Dermis blood vessel endothelial cell (primary cell): Measurements from ENCODE around the gene HDHD3. TPM values are rescaled to one million over a fixed set of nuclear protein-coding genes. Genes with fewer than 3 reads are reported as not detected.

Experiments used
- DNase-seq: peaks from one replicate; pipeline ENCODE4 v3.0.0; 2010
- total RNA-seq: library from RNA; depleted of rRNA; stranded (reverse); fragments of >200 nt; gene quantifications from 2 replicates; pipeline ENCODE4 v1.2.3, GENCODE V29; 2014

Gene HDHD3
- total RNA-seq, 1 donor from 2014 or later, result 8.3 TPM

DNA sequence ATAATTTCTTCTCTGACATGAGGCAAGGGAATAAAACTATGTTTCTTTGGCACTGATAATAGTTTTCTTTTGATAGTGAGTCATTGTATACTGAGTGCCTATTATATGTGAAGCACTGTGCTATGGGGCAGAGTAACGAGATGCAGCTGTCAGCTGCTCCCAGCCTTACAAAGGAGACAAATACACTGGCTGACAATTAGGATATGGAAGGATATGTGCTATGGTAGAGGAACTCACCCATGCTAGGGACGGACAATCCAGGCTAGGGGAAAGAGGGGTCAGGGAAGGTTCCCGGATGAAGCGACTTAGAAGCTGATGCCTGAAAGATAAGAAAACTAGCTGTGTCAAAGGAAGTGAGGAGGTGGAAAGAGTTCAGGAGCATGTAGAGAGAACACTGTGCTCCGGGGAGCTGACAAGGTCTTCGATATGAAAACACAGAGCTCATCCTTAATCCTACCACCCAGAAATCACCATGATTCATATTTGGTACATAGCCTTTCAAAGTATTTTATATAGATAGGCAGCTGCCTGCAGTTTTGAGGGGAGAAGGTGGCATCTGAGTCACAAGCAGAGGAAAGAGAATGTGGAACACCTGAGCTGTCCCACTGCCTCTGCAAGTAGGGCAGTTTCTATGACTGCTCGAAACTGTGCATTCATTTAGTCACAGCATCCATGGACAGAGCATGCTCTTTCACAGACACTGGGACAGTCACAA lies 15.3 kb downstream of the HDHD3 start:
- DNase-seq, result peak; percentile 43

DNA sequence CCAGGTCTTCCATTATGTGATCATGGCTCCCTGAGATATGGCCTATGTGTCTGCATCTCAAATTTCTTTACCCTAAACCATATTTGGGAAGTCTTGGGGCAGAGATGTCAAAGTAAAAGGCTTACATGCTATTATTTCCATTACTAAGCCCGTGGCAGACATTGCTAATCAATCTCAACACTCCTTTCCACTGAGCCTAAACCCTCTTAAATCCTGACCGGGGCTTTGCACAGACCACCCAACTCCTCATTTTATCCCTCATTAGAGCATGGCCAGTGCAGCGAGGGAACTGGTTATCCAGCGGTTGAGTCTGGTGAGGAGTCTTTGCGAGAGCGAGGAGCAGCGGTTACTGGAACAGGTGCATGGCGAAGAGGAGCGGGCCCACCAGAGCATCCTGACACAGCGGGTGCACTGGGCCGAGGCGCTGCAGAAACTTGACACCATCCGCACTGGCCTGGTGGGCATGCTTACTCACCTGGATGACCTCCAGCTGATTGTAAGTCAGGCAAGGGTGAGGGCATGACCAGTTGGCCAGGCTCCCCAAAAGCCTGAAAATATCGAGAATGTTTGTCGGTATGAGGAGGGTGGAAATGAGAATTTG lies 16.4 kb downstream of the HDHD3 start:
- no peak for DNase-seq

DNA sequence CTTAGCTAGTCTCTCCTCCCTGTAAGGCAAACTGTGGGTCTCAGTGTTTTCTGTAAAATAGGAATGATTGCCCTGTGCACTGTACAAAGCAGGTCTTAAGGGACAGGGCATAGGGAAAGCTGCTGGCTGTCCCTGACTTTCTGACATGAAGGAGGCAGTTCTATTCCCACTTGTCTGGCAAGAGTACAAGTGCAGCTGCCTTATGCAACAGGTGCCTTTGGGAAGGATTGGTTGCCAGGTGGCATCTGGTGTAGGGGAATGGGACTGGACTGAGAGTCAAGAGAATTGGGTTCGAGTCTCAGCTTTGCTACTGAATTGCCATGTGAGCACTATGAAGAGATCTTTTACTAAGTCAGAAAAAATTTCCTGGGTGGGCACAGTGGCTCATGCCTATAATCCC lies 17.4 kb downstream of the HDHD3 start:
- DNase-seq, result no peak

DNA sequence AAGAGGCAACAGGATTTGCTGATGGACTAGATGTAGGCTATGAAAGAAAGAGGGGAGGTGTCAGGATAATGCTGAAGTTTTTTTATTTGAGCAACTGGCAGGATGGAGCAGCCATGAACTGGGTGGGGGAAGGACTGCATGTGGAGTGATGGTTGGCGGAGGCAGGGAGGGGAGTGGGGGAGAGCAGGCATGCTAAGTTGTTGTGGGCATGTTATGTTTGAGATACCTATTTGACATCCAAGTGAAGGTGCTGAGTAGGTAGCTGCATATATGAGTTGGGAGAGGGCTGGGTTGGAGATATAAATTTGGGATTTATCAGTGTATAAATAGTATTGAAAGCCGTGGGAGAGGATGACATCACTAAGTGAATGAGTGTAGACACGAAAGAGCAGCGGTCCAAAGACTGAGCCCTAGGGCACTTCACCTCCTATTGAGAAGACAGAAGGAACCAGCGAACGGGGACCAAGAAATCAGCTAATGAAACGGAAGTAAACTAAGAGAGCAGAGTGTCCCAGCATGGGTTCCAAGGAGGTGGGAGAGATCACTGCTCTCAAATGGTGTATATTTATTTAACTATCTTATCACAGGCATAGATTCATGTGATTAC lies 20.0 kb downstream of the HDHD3 start:
- no peak for DNase-seq

DNA sequence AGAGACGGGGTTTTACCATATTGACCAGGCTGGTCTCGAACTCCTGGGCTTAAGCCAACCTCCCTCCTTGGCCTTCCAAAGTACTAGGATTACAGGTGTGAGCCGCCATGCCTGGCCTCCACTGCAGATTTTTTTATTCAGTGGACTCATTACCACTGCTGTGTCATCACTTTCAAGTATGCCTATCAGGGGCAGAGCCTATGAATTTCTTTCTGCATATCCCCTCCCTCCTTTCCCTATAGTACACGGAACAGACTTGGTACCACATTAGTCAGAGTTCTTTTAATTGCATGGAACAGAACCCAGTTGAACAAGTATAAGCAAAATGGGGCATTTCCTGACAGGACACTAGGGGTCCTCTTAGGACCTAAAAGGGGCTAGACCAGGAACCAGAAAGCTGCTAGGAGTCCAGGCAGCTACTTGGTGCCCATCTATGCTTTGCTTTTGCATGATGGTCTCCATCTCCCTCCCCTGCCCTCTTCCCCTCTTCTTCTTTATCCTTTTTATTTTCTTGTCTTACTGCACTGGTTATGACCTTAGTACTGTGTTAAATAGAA lies 21.7 kb downstream of the HDHD3 start:
- no peak for DNase-seq

GRCh38 chr9:113352411-113352810 lies 24.4 kb downstream of the HDHD3 start:
- no peak for DNase-seq

DNA sequence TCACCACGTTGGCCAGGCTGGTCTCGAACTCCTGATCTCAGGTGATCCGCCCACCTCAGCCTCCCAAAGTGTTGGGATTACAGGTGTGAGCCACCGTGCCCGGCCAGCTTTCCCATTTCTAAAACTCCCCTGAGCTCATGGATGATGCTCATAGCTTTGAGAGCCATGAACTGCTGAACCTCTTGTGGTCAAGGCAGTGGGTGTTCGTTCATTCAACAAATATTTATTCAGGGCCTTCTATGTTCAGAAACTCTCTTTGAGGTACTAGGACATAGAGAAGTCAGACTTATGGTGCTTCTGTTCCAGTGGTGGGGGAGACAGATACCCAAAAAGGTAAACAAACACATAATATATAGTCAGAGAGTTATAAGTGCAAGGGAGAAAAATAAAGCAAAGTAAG lies 24.8 kb downstream of the HDHD3 start:
- DNase-seq, result no peak

DNA sequence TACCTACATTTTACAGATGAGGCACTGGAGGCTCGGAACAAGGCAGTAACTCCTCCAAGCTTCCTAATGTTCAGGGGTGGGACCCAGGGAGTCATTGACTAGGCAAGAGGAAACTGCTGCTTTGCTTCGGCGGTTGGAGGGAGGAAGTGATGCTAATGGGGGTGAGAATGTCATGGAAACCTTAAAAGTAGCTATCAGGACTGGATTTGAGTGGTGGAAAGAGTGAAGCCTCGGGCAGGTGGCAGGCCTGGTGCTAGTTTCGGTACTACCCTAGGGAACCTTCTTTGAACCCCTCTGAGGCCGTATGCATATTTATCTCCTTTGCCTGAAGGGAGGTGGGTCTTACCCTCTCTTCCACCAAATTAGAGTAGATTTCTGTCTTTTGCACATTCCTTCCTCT lies 25.8 kb downstream of the HDHD3 start:
- DNase-seq, result peak; percentile 11

DNA sequence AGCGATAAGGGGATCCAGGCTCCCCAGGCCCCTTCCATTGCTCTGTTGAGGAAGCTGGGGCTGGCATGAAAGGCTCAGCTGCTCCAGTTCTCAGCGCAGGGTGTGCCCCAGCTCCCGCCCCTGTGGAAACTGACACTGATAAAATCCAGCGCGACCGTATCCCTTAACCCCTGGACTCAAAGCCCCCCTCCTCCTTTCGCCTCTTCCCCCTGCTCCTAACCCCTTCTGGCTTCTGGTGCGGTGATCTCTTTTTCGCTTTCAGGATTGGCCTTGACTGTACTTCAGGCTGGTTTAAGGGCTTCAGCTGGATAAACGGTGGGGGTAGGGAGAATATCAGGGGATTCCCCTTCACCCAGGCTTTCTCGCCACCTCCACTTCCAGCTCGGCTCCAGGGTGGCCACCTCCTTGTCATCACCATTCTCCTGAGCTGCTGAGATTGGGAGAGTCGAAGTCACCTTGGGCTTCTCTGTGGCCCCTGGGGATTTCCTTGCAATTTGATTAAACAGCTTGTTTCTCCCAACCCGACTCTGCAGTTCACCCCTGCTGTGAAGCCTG lies 26.6 kb downstream of the HDHD3 start:
- no peak for DNase-seq

DNA sequence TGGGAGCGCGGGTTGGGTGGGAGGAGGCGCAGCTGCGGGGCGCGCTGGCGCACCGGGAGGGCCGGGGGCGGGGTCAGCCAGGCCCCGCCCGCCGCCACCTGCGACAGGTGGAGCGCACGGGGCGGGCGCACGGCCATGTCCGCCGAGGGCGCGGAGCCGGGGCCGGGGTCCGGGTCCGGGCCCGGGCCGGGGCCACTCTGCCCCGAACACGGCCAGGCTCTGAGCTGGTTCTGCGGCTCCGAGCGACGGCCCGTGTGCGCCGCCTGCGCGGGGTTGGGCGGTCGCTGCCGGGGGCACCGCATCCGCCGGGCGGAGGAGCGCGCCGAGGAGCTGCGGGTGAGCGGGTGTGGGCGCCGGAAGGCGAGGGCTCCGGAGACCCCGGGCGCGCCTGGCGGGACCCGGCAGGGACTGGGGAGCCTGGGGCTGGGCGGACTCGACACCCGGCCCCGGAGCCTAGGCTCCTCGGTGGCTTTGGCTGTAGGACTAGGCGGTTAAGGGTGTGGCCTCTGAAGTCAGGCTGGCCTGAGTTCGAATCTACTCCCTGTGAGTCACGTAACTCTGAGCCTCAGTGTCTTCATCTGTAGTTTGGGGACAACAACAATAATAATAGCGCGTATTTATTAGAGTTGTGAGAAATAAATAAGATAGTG lies 27.2 kb downstream of the HDHD3 start, which contains the start of gene BSPRY:
BSPRY (plus strand) TSS at position 97 of the 650 bp plus-strand sequence; CDS start at position 136, 39 bp downstream.
- no peak for DNase-seq

GRCh38 chr9:113349066-113349444 lies 27.7 kb downstream of the HDHD3 start:
- DNase-seq, result no peak

DNA sequence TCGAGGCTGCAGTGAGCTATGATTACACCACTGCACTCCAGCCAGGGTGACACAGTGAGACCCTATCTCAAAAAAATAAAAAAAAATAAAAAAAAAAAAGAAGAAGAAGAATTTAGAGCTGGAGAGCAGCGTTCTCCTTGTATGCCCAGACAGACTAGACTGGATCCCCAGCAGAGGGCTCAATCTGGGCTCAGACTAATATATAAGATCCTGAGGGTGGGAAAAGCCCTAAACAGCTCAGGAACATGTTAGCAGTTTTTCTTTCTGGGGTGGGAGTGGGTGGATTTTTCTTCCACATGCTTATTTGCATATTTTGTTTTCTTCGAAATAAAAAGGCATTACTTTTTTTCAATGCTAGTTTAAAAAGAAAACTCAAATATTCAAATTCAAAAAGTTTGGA lies 28.3 kb downstream of the HDHD3 start:
- no peak for DNase-seq

GRCh38 chr9:113345671-113346070 lies 31.1 kb downstream of the HDHD3 start:
- DNase-seq, result no peak

DNA sequence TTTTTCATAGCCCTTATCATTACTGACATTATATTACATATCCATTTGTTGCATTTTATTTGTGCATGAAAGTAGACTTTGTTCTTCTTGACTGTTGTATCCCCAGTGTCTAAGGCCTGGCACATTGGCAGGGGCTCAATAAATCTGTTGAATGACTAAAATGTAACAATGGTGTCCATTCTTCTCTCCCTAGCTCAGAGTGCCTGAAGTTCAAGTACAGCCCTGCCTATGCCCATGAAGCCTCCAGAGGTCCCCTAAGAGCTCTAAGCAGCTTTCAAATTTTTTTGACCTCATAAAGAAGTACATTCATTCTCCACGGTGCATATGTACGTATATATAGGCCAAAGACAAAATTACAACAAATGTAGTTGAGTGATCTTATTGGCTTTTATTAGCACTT lies 31.6 kb downstream of the HDHD3 start:
- DNase-seq, result no peak

DNA sequence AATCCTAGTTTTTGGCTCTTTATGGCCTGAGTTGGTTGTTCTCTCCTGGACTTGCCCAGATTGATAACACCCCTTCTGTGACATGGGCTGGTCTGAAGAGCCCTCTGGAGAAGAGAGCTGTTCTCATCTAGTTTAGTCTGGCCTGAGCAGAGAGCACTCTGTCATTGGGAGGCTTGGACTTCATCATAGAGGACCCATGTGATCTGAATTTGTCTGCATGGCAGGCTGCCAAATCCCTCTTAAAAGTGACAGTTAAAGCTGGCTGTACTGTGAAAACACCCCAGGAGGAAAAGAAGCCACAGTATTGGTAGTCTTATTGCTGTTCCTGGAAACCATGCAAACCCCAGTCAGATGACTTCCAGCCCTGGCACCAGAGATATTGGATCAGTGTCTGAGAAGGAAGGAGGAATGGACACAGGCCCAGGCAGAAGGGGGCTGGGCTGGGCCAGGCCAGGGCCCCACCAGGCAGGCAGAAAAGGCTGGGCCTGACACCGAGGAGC lies 33.0 kb downstream of the HDHD3 start:
- DNase-seq, result peak; percentile 23

GRCh38 chr9:113341712-113342410 lies 34.9 kb downstream of the HDHD3 start:
- no peak for DNase-seq

DNA sequence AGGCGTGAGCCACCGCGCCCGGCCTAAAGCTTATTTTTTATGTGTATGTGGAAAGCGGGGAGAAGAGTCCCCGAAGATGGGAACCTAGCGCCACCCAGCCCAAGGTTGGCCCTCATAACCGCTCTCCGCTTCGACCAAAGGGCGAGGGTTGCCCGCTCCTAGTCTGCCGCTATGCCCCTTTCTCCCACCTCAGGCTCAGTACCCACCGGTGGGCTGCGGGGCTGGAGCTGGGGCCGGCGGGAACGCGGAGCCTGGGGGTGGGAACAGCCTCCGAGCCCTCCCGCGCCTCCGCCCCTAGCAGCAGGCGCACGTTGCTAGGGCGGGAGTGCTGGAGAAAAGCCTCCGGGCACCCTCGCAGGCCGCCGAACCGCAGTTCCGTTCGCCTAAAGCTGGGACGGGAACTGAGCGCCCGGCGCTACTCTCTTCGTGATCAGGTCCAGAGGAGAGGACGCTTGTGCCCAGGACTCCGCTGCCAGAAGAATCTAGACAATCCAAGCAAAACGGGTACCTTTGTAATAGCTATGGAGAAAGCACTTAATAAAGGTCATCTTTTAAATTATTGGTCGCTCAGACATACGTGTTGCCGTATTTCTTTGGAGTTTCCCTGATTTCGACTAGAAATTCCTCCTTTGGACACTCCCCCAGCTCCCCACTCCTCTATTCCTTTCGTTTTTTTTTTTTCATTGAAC lies 36.6 kb downstream of the HDHD3 start, which contains the start of gene WDR31:
WDR31 (minus strand) TSS at position 265 of the 689 bp plus-strand sequence. CDS start 8,253 bp downstream, outside the sequence.
- peak; percentile 95 for DNase-seq

GRCh38 chr9:113337714-113338113 lies 39.1 kb downstream of the HDHD3 start:
- no peak for DNase-seq

GRCh38 chr9:113331780-113332179 lies 45.0 kb downstream of the HDHD3 start:
- DNase-seq, result no peak

- no peak for DNase-seq
Measured at GRCh38 chr9:113328045-113328782, 48.6 kb downstream of the HDHD3 start.

DNA sequence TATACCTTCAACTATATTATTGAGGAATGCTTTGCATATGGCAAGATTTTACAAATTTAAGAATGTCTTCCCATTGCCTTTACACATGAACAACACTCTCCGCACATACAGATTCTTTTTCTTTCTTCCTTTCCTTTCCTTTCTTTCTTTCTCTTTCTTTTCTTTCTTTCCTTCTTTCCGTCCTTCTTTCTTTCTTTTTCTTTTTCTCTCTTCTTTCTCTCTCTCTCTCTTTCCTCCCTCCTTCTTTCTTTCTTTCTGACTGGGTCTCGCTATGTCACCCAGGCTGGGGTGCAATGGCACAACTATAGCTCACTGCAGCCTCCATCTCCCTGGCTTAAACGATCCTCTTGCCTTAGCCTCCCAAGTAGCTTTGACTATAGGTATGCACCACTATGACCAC lies 50.6 kb downstream of the HDHD3 start:
- no peak for DNase-seq
